Measurements from ENCODE around the gene LSM4.

- TF ChIP-seq POLR2A (IDR thresholded peaks at IDR 0.05; ENCODE audit: low read depth, low read length) (no peak), BHLHE40 (IDR thresholded peaks at IDR 0.05; ENCODE audit: low read depth, low read length) (no peak), CTCF (conservative IDR thresholded peaks at IDR 0.05; ENCODE audit: low read depth, low read length) (no peak), RAD21 (IDR thresholded peaks at IDR 0.05; ENCODE audit: low read length) (no peak), MAZ (IDR thresholded peaks at IDR 0.05; ENCODE audit: borderline replicate concordance, low read depth, low read length) (peak; percentile 61; the same call in 1 of the 2 replicates), RFX5 (IDR thresholded peaks at IDR 0.05; ENCODE audit: low read depth, low read length) (no peak), CEBPB (IDR thresholded peaks at IDR 0.05; ENCODE audit: low read depth, low read length) (no peak), MAFK (IDR thresholded peaks at IDR 0.05; ENCODE audit: low read depth, low read length) (no peak), SMC3 (IDR thresholded peaks at IDR 0.05; ENCODE audit: low read depth, low read length) (no peak), CHD1 (IDR thresholded peaks at IDR 0.05; ENCODE audit: low read depth, low read length) (0 out of 2 replicates have a peak, but pooled peaks have one; percentile 33), RCOR1 (IDR thresholded peaks at IDR 0.05; ENCODE audit: insufficient replicate concordance, low read length) (peak; percentile 73)
These were observed 29.9 kb downstream of the LSM4 start for GRCh38 chr19:18292810-18293641.

All from IMR-90 (cell line).